ENCODE data around the gene IL20. TPM values are rescaled to one million over a fixed set of nuclear protein-coding genes. Genes with fewer than 3 reads are reported as not detected.

IL20 gene
- polyA plus RNA-seq, 4 donors, result not detected

- DNase-seq (ENCODE audit: low read depth in 4 of 4, low spot score in 3 of 4), result no peak
Observed at GRCh38 chr1:206873603-206874188, 8.3 kb downstream of the IL20 start.

GRCh38 chr1:206875752-206876377, 10.4 kb downstream of the IL20 start:
- no peak for DNase-seq (ENCODE audit: low read depth in 4 of 4, low spot score in 3 of 4)

- DNase-seq (ENCODE audit: low read depth in 4 of 4, low spot score in 3 of 4), result no peak
Observed at GRCh38 chr1:206878456-206878855, 13.0 kb downstream of the IL20 start.

- no peak for DNase-seq (ENCODE audit: low read depth in 4 of 4, low spot score in 3 of 4)
Observed at GRCh38 chr1:206880314-206880713, 14.9 kb downstream of the IL20 start.

GRCh38 chr1:206882555-206882954, 17.1 kb downstream of the IL20 start:
- no peak for DNase-seq (ENCODE audit: low read depth in 4 of 4, low spot score in 3 of 4)

GRCh38 chr1:206883160-206883559, 17.7 kb downstream of the IL20 start:
- DNase-seq (ENCODE audit: low read depth in 4 of 4, low spot score in 3 of 4), result no peak

GRCh38 chr1:206883876-206884275, 18.5 kb downstream of the IL20 start:
- DNase-seq (ENCODE audit: low read depth in 4 of 4, low spot score in 3 of 4), result no peak

GRCh38 chr1:206885341-206886060, 20.1 kb downstream of the IL20 start:
- DNase-seq (ENCODE audit: low read depth in 4 of 4, low spot score in 3 of 4), result no peak

- no peak for DNase-seq (ENCODE audit: low read depth in 4 of 4, low spot score in 3 of 4)
Observed at GRCh38 chr1:206886831-206887230, 21.4 kb downstream of the IL20 start.

- no peak for DNase-seq (ENCODE audit: low read depth in 4 of 4, low spot score in 3 of 4)
Observed at GRCh38 chr1:206887701-206888100, 22.3 kb downstream of the IL20 start.

- DNase-seq (ENCODE audit: low read depth in 4 of 4, low spot score in 3 of 4), result no peak
Observed at GRCh38 chr1:206890125-206891060, 25.0 kb downstream of the IL20 start.

GRCh38 chr1:206891412-206891811, 26.0 kb downstream of the IL20 start:
- no peak for DNase-seq (ENCODE audit: low read depth in 4 of 4, low spot score in 3 of 4)

GRCh38 chr1:206892351-206892984, 27.0 kb downstream of the IL20 start:
- no peak for DNase-seq (ENCODE audit: low read depth in 4 of 4, low spot score in 3 of 4)

GRCh38 chr1:206893380-206893779, 28.0 kb downstream of the IL20 start:
- no peak for DNase-seq (ENCODE audit: low read depth in 4 of 4, low spot score in 3 of 4)

- DNase-seq (ENCODE audit: low read depth in 4 of 4, low spot score in 3 of 4), result no peak
Observed at GRCh38 chr1:206895325-206895724, 29.9 kb downstream of the IL20 start.

GRCh38 chr1:206895837-206896242, 30.4 kb downstream of the IL20 start:
- DNase-seq (ENCODE audit: low read depth in 4 of 4, low spot score in 3 of 4), result no peak

- DNase-seq (ENCODE audit: low read depth in 4 of 4, low spot score in 3 of 4), result no peak
Observed at GRCh38 chr1:206896261-206896660, 30.8 kb downstream of the IL20 start.

- DNase-seq (ENCODE audit: low read depth in 4 of 4, low spot score in 3 of 4), result no peak
Observed at GRCh38 chr1:206897175-206897574, 31.8 kb downstream of the IL20 start, which contains the start of gene IL24. Gene IL24, plus strand, starts transcription at chr1:206897443. Its CDS starts 390 bp downstream, at chr1:206897833.

- DNase-seq (ENCODE audit: low read depth in 4 of 4, low spot score in 3 of 4), result no peak
Observed at GRCh38 chr1:206898089-206898914, 32.9 kb downstream of the IL20 start.

Measured in left renal pelvis (tissue), 4 donors.